HG02623 (cell line): ENCODE data around the gene ARHGAP4.

Source experiments
- ATAC-seq: cut with Tn5 transposase; IDR thresholded peaks from one replicate; pipeline ENCODE4 v1.9.1; 2021; ENCODE audit warnings: moderate library complexity; ENCODE audit not compliant: unreplicated experiment

The ARHGAP4 gene

GRCh38 chrX:153964105-153964504, 38.0 kb upstream of the ARHGAP4 start:
- ATAC-seq, result no peak

GRCh38 chrX:153963546-153963945, 37.5 kb upstream of the ARHGAP4 start:
- no peak for ATAC-seq

- ATAC-seq, result no peak
Measured at GRCh38 chrX:153961292-153961691, 35.2 kb upstream of the ARHGAP4 start.

GRCh38 chrX:153960786-153961185, 34.7 kb upstream of the ARHGAP4 start:
- ATAC-seq, result no peak

- ATAC-seq, result no peak
Measured at GRCh38 chrX:153960077-153960476, 34.0 kb upstream of the ARHGAP4 start.

- ATAC-seq, result no peak
Measured at GRCh38 chrX:153959649-153960048, 33.6 kb upstream of the ARHGAP4 start.

GRCh38 chrX:153958605-153959004, 32.5 kb upstream of the ARHGAP4 start:
- no peak for ATAC-seq

GRCh38 chrX:153957224-153957623, 31.2 kb upstream of the ARHGAP4 start:
- ATAC-seq, result no peak

- no peak for ATAC-seq
Measured at GRCh38 chrX:153956044-153956907, 30.2 kb upstream of the ARHGAP4 start.

GRCh38 chrX:153955228-153955732, 29.2 kb upstream of the ARHGAP4 start:
- ATAC-seq, result no peak

GRCh38 chrX:153954558-153955227, 28.6 kb upstream of the ARHGAP4 start:
- no peak for ATAC-seq

GRCh38 chrX:153953892-153954557, 28.0 kb upstream of the ARHGAP4 start:
- no peak for ATAC-seq

- ATAC-seq, result no peak
Measured at GRCh38 chrX:153953342-153953830, 27.3 kb upstream of the ARHGAP4 start.

- no peak for ATAC-seq
Measured at GRCh38 chrX:153952373-153953026, 26.4 kb upstream of the ARHGAP4 start.

GRCh38 chrX:153951683-153952372, 25.8 kb upstream of the ARHGAP4 start:
- ATAC-seq, result no peak

- ATAC-seq, result no peak
Measured at GRCh38 chrX:153950127-153950526, 24.1 kb upstream of the ARHGAP4 start.

- no peak for ATAC-seq
Measured at GRCh38 chrX:153948847-153949805, 23.1 kb upstream of the ARHGAP4 start.

GRCh38 chrX:153948002-153948466, 22.0 kb upstream of the ARHGAP4 start:
- no peak for ATAC-seq
